NB4 (cell line): ENCODE data around the gene VKORC1.

Source experiments
- DNase-seq: peaks from one replicate; pipeline ENCODE4 v3.0.0; 2010; ENCODE audit warnings: low read depth
- H3K4me3 ChIP-seq: one replicate; pipeline ENCODE4 v1.5.1; 2011; ENCODE audit warnings: mild to moderate bottlenecking, low read depth, low read length, moderate library complexity
- CTCF ChIP-seq: IDR thresholded peaks from one replicate; pipeline ENCODE4 v1.5.1; 2012; ENCODE audit warnings: low read depth, low read length
- MAX ChIP-seq: IDR thresholded peaks from 2 replicates; pipeline ENCODE4 v1.6.1; 2011; ENCODE audit warnings: low read depth, low read length
- MYC ChIP-seq: IDR thresholded peaks from 2 replicates; pipeline ENCODE4 v1.6.1; 2011; ENCODE audit warnings: low read depth, low read length
- POLR2A ChIP-seq: IDR thresholded peaks from 2 replicates; pipeline ENCODE4 v1.6.1; 2011; ENCODE audit warnings: mild to moderate bottlenecking; ENCODE audit not compliant: insufficient read length; ENCODE audit errors: extremely low read depth

Gene VKORC1

GRCh38 chr16:31125844-31126243 is 31.2 kb upstream of the VKORC1 start:
- H3K4me3 ChIP-seq = no peak overlapping the region
- no peak for TF ChIP-seq POLR2A
- TF ChIP-seq MYC = no peak
- TF ChIP-seq MAX = no peak
- no peak for TF ChIP-seq CTCF
- no peak for DNase-seq

GRCh38 chr16:31120129-31120528 is 25.5 kb upstream of the VKORC1 start:
- DNase-seq = no peak
- no peak overlapping the region for H3K4me3 ChIP-seq
- TF ChIP-seq MAX (no peak), MYC (no peak), POLR2A (no peak), CTCF (no peak)

- TF ChIP-seq MYC = no peak
- TF ChIP-seq MAX = no peak
- no peak for TF ChIP-seq CTCF
- TF ChIP-seq POLR2A = no peak
- DNase-seq = no peak
- peak overlapping the region; percentile 91 for H3K4me3 ChIP-seq
Measured at GRCh38 chr16:31118223-31119155, 23.9 kb upstream of the VKORC1 start.

GRCh38 chr16:31117384-31118222 is 23.0 kb upstream of the VKORC1 start, which contains the start of gene KAT8:
KAT8 (plus strand) TSS chr16:31117664; CDS start chr16:31117682, 18 bp downstream.
- peak; percentile 98 for DNase-seq
- H3K4me3 ChIP-seq = peak within 1 kb of the TSS; percentile 91
- TF ChIP-seq CTCF (no peak), MYC (peak; percentile 82), POLR2A (peak; percentile 83), MAX (peak; percentile 58)

GRCh38 chr16:31114468-31114867 is 19.9 kb upstream of the VKORC1 start:
- H3K4me3 ChIP-seq = no peak overlapping the region
- DNase-seq = no peak
- TF ChIP-seq MAX (no peak), MYC (no peak), POLR2A (no peak), CTCF (no peak)
